SHP77 (cell line): ENCODE data around the gene MFAP1.
A peak's percentile ranks its signal among the peaks of the same experiment; 100 is the strongest.
"Not testable (repeated sequence)": the region's sequence is repeated elsewhere in the genome, so short reads cannot be mapped to it uniquely, and the experiment has no call there.

ENCODE experiments used
- DNase-seq, 2 experiments: peaks; one replicate each; lab custom pipeline; 2025; lab: John Stamatoyannopoulos, UW

MFAP1 gene

DNA sequence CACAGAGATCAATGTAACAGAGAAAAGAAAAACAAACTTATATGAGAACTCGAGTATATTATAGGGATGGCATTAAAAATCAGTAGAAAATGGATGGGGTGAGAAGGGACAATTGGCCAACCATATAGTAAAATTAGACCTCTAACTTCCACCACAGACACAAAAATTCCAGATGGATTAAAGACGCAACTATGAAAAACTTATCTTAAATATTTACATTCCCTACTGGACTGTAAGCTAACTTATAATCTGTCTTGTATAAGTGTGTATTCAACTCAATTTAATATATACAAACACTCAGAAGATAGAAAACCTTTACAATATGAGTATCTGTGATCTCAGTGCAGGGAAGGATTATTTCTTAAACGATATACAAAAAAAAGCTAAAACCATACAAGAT, 3.0 kb downstream of the MFAP1 start:
- no peak for DNase-seq

GRCh38 chr15:43815064-43815463, 9.4 kb downstream of the MFAP1 start:
- not testable (repeated sequence) for DNase-seq

- no peak for DNase-seq
These were observed 15.4 kb downstream of the MFAP1 start for GRCh38 chr15:43808960-43809678.

DNA sequence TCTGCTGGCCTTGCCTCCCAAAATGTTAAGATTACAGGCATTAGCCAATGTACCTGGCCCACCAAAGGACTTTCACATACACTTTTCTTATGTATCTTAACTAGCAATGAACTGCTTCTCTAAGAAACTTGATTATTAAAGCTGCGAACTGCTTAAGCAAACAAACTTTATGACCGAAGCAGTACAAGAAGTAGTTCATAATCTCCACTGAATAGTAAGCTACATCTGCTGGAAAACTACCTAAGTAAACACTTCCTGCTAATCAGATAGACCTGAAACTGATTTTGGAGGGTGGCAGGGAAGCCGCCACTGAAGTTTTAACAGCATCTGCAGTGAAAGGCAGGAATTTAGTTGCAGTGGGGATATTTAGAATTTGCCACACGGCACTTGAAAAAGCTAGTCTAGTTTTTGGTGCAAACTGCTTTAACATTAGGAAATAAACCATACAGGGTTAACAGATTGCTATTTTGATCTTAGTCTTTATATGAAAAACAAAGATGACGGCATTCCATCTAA, 16.0 kb downstream of the MFAP1 start:
- DNase-seq: no peak

DNA sequence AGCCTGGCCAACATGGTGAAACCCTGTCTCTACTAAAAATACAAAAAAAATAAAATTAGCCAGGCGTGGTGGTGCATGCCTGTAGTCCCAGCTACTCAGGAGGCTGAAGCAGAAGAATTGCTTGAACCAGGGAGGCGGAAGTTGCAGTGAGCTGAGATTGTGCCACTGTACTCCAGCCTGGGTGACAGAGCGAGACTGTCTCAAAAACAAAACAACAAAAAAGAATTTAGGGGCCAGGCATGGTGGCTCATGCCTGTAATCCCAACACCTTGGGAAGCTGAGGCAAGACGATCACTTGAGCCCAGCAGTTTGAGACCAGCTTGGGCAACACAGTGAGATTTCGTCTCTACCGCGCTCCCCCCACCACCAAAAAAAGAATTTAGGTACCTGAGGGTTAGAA, 21.8 kb downstream of the MFAP1 start:
- not testable (repeated sequence) for DNase-seq

DNA sequence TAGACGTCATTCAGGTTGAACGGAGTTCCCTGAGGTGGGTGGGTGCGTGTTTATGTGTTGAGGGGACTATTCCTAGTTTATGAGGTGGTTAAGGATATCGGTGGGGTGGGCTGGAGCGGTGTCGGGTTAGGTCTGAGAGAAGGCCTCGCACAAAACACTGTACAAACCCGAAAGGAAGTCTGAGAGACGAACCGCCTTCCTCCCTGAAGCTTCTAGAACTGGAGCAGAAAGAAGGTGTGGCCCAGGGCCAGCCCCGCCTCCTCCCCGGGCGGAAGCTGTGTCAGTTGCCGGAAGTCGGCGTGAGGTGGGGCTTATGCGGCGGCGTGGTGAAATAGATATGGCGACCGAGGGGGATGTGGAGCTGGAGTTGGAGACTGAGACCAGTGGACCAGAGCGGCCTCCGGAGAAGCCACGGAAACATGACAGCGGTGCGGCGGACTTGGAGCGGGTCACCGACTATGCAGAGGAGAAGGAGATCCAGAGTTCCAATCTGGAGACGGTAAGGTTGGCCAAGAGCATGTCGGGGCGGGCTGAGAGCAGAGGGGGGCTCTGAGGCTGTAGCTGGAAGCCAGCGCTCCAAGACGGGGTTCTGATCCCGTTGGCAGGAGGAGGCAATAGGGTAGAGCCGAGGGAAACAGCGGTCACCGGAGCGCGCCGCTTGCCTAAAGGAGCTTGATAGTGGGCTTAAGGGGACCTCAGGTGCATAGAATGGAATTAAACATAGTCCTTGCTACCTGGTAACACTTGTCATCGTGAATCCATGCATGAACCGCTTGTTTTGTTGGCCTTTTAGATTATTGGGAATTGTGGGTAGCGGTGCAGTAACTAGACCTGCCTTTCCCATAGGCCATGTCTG, 24.0 kb downstream of the MFAP1 start, which contains the start of gene HYPK:
HYPK (plus strand) TSS at position 314 of the 856 bp plus-strand sequence; CDS start at position 338, 24 bp downstream.
- DNase-seq: peak; percentile 79 to 85

DNA sequence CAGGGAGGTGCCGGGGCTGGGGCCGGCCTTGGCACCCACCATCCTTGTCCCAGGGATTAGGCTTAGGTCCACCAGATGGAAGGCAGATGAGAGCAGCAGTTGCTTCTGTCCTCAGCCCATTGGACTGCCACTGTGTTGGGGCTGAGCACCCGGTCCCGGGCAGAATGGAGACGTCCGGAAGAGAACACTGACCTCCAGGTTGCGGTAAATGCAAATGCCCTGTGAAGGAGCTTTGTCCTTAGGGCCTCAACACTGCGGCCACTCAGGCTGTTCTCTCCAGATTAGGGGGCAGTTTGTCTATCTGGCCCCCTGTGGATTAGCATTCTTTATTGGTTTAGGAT, 24.6 kb downstream of the MFAP1 start, which contains the start of gene SERINC4:
SERINC4 (minus strand) TSS at position 276 of the 341 bp plus-strand sequence; CDS start at position 42, 234 bp downstream.
- no peak for DNase-seq

DNA sequence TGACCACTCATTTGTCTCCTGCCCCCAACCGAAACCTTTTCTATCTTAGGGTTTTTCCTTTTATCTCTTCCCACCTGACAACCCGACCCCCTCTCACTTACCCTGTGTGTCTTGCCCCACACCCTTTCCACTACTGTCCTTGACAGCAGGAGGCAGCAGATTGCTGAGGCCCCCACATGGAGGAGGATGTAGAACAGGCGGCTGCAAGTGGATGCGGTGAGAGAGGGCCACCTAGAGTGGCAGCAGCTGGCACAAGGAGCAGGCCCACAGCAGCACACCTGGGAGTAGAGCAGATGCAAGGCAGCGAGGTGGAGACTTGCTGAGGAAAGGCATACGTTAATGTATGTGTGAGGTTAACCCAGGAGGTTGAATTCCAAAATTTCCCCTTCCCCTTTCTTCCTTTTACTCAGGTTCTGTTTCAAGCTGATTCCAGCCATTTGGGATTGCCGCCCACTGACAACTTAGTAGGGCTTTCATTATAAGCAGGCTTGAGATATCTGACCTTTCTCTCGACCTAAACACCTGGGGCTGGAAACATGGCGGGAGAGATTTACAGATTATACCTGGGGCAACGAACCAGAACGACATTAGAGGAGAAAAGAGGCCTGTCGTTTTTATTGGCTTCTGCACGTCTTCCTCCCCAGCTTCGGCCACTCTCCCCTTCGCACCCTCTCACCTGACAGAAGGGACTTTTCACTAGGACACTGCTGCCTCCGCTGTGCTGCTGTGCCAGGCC, 25.1 kb downstream of the MFAP1 start:
- peak; percentile 71 to 73 for DNase-seq

DNA sequence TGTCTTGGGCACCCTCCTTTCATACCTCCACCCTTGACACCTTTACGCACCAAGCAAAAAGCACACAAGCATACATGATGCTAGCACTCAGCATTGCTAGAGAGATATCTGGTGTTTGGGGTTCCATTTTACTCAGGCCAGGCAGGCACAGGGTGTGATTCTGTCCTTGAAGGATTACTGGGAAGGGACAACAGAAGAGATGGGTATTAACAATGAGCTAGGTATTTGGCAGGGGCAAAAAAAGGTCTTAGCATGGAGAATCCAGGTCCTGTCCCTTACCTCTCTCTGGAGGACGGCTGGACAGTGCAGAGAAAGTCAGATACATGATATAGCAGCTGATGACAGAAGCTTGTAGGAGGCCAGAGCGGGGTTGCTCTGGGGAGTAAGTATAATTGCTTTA, 27.9 kb downstream of the MFAP1 start:
- DNase-seq: no peak

DNA sequence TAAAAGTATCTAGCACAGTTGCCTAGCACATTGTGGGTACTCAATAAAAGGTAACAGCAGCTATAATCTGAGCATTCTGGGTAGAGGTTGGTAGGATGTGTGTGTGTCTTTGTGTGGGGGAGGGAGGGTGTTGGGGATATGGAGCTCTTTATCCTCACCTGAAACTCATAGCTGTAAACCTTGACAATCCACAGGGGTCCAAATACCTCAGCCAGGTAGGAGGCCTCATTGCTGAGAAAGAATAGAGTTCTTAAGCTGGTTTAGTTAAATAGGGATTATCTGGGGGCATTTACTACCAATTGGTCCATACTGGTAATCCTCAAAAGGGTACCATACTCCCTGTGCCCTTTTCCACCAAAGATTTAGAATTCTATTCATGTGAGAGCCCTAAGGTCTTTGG, 28.5 kb downstream of the MFAP1 start:
- no peak for DNase-seq

DNA sequence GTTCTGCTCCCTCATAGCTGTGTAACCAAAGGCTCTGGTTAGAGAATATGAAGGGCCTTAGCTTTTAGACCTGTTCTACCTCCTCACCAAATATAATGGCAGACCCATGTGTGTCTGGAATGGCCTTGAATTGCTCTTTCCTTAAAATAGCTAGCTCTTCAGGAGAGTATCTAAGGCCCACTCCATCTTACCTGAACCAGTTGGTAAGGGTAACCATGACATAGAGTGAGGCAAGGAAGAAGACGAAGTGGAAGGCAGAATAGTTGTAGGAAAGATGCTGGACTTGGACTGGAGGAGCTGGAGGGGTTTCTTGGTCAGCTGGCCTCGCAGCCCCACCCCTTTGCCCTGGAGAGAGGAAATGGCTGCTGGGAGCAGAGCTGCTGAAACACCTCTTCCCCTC, 29.3 kb downstream of the MFAP1 start:
- no peak for DNase-seq

DNA sequence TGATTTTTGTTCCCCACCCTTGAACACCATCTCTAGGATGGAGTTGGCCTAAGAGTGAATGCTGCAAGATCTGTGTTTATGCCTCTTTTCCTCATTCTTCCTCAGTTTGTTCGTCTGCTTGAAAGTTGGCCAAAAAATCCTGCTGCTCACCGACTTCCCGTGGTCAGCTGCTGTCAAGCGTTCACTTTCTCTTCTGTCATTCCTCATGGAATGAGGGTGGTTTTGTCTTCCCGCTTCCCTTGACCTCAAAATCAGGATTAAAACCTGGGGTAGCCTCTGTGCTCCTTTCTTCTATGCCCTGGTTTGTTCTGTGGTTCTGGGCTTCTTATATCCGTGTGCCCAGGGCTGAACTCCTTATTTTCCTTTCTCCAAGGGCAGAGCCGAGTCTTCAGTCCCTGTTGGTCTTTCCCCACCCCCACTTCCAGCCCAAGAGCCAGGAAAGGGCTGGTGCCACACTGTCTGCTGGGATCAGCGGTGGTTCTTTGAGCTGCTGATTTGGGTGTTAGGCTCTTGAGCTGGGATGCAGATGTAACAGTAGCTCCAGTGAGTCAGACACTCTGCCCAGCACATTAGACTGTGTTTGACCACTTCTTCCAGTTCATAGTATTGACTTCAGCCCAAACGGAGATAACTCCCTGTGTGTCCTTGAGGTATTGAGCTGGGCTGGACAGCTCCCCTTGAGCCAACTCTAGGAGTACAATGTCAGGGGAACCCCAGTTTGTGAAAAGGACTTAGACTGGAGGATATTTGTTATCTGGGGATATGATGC, 30.0 kb downstream of the MFAP1 start:
- no peak for DNase-seq

DNA sequence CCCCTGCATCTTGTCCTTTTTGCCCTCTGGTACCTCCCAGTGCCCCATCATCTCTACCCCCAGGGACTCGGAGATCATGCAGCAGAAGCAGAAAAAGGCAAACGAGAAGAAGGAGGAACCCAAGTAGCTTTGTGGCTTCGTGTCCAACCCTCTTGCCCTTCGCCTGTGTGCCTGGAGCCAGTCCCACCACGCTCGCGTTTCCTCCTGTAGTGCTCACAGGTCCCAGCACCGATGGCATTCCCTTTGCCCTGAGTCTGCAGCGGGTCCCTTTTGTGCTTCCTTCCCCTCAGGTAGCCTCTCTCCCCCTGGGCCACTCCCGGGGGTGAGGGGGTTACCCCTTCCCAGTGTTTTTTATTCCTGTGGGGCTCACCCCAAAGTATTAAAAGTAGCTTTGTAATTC, 30.8 kb downstream of the MFAP1 start:
- no peak for DNase-seq

DNA sequence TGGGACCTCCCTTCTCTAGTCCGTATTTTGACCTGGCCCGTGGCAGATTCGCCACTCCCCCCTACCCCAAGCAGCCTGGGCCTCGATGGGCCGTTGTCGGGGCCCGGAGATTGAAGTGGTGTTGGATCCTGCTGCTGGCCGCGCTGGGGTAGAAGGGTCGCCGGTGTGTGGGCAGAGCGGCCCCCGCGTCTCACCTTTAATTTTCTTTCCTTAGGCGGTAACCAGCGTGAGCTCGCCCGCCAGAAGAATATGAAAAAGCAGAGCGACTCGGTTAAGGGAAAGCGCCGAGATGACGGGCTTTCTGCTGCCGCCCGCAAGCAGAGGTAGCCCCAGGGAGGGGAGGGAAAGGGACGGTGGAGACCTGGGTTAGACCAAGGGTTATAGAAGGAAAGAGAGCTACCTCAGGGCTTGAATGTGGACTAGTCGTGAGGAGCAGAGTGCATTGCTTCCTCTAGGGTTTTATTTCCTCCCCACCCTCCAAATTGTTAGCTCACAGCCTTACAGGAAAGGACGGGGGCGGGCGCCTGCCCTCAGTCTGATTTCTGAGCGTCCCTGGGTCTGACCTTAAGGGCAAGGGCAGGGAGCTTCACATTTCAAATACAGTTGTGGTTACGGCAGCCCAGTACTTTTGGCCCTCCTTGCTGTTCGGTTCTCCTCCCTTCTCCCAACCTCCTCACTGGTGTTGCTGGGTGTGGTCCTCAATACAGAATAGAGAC, 31.6 kb downstream of the MFAP1 start:
- no peak for DNase-seq

DNA sequence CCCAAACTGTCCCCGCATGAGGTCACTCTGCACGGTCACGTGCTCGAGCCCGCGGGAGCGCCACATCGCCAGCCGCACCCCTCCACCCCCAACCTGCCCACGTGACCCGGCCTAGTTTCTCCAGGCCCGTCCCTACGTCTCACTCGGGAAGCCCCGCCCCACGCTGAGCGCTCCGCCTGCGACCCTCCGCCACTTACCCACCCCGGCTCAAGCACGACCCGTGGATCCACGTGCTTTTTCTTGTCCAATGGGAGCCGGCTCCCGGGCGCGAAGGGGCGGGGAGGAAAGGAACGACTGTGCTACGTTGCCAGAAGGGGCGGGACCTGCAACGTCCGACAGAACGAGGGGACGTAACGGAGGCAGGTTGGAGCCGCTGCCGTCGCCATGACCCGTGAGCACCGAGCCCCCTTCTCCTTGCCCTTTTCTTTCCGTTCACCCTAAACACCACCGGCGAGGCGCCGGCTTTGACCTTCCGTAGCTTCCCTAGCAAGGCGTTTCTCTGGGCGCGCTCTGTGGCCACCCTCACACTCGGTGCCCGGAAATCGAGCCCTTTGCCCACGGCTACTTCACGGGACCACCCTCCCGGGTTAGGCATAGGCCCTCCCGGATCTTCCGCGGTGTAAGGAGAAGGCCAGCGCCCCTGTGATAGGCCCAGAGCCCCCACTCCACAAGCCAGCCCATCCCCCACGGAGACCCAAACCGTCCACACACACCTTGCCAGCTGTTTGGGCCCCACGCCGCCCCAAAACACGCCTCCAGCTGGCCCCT, 32.3 kb downstream of the MFAP1 start, which contains the start of gene SERF2:
SERF2 (plus strand) TSS at position 328 of the 768 bp plus-strand sequence; CDS start at position 385, 57 bp downstream.
- peak; percentile 98 for DNase-seq

DNA sequence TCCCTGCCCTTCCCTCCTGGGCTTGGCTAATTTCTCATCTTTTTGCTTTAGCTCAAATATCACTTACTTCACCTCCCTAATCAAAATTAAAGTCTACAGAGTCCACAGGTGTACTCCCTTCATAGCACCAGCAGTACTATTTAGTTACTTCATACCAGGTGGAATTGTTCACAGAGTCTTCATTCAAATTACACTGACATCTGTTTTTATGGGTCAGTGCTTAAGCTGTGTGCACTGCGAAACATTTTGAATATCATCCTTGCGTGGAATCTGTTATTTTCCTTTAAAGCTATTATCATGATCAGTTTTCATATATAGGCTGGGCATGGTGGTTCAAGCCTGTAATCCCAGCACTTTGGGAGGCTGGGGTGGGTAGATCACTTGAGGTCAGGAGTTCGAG, 35.1 kb downstream of the MFAP1 start:
- DNase-seq: no peak

GRCh38 chr15:43779016-43779415, 45.5 kb downstream of the MFAP1 start:
- no peak for DNase-seq

GRCh38 chr15:43777267-43777914, 47.1 kb downstream of the MFAP1 start:
- peak; percentile 82 to 86 for DNase-seq

DNA sequence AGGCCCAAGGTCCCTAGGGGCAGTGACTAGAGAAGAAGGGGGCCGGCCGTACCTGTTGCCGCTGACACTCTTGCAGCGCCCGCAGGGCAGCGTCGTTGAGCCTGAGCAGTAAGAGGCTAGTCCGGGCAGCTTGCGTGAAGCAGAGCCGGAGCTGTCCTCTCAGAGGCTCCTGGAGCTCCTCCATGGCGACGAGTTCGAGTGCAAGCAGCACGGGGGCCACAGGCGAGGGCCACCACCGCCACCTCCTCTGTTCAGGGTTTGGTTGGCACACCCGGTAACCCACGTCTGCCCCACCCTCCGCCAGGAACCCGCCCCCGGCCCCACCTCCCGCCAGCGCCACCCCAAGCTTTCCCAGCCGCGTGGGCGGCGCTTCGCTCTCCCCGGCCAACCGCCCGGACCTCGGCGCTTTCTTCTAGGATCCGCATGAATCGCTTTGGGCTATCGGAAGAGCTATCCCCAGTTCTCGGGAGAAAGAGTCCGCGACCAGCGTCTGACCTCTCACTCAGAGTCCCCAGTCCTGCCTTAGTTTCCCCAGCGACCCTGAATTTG, 47.7 kb downstream of the MFAP1 start, which contains the start of gene ELL3:
ELL3 (minus strand) TSS at position 249 of the 549 bp plus-strand sequence; CDS start at position 184, 65 bp downstream.
- DNase-seq: peak; percentile 54 to 83
